CD4-positive, alpha-beta T cell treated with Interferon alpha-2 for 1 hour (primary cell): Measurements from ENCODE around the gene SLC24A3.
"Not testable (repeated sequence)": the region's sequence is repeated elsewhere in the genome, so short reads cannot be mapped to it uniquely, and the experiment has no call there.

Experiments
- DNase-seq, 2 donors: peaks; one replicate each; pipeline ENCODE4 v3.0.0-alpha.2; 2020 to 2022

Gene SLC24A3

DNA sequence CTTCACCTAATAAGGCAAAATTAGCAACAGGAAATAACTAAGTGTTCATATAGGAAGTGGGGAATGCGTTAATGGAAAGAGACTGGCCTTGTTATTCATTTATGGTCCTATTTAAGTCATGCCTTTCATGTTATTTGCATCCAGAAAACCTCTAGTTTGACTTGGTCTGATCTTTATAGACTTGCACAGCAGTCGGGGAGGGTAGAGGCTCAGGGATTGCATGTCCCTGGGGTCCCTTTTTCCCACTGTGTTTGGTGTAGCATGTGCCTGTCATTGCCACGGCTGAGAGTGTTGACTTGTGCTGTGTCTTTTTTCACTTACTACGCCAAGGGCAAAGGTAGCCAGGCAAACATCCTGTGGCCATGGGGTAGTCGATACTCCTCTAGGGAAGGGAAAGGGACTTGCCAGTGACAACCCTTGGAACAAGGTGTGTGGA lies 440.2 kb downstream of the SLC24A3 start:
- DNase-seq = no peak

DNA sequence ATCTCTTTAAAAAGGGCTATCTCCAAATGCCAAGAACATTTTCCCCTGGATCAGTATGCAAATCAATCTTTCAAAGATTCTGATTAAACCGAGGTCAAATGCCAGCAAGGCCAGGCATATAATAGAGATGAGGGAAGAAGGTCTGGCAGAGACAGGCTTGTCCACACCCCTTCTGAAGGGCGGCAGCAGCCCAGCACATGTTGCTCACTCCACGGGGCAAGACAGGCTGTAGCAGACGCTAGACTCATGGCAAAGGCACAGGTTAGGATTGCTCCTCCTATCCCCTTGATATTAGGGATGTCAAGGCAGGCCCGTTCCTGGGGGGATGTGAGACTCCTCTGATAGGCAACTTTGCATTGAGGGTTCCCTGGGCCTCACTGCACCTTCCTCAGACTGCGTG lies 440.9 kb downstream of the SLC24A3 start:
- DNase-seq = no peak

GRCh38 chr20:19654921-19655320 lies 442.5 kb downstream of the SLC24A3 start:
- no peak for DNase-seq

- DNase-seq = peak; percentile 7 to 60
Observed at GRCh38 chr20:19658137-19658536, 445.7 kb downstream of the SLC24A3 start.

GRCh38 chr20:19659448-19659847 lies 447.0 kb downstream of the SLC24A3 start:
- DNase-seq = no peak

- DNase-seq = no peak
Observed at GRCh38 chr20:19660808-19661378, 448.5 kb downstream of the SLC24A3 start.

DNA sequence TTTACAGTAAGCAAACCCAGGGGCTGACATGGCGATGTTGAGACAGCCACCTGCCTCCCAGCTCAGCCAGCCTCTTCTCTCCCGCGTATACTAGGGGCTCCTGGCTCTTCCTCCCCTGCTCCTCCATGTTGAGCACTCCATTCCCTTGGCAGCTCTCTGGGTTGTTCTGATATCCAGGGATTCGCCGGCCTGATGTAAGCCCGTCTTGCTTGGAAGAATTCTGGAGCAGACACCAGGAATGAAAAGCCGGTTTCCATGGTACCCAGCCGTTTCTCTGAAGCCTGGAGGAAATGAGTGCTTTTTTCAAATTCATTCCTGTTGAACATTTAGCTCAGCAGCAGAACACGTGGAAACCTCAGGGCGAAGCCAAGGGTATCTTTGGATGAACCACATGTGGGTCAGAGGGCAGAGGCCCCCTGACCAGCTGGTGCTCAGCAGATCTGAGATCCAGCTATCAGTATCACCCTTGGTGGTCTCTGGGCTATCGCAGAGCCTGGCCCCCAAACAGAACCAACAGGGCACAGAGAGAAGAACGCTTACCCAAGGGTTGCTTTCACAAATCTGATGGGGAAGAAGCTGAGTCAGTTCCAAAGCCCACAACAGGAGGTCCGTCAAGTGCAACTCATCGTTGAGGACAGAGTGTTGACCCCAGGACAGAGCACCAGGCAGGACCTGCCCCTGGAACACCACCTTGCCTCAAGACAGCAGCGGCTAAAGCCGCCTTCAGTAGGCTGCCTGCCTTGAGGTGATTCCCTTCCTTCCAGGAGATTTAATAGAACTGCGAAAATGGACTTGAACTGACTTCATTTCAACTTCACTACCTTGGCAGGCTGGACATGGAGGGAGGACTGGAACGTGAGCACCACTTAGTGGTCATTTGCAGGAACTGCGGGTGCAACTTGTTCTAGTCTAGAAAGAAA lies 449.5 kb downstream of the SLC24A3 start:
- peak; percentile 40 to 52 for DNase-seq

- DNase-seq = no peak
Observed at GRCh38 chr20:19662637-19662995, 450.2 kb downstream of the SLC24A3 start.

DNA sequence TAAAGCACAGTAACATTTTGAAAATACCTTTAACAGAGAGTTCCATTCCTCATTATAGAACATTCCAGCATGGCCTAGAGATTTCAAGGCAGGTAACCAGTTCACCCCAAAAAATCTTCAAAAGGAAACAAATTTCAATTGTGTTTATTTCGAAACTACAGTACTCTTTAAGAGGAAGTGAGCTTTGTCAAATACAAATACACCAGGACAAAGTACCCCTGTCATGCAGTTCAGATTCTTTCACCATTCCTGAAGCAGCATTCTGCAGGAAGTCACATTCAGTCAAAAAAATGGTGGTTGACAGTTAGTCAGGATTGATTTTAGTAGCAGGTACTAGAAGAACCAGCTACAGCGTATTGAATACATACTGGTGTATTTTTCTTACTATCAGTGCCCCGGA lies 456.0 kb downstream of the SLC24A3 start:
- no peak for DNase-seq

GRCh38 chr20:19670829-19671228 lies 458.4 kb downstream of the SLC24A3 start:
- no peak for DNase-seq

DNA sequence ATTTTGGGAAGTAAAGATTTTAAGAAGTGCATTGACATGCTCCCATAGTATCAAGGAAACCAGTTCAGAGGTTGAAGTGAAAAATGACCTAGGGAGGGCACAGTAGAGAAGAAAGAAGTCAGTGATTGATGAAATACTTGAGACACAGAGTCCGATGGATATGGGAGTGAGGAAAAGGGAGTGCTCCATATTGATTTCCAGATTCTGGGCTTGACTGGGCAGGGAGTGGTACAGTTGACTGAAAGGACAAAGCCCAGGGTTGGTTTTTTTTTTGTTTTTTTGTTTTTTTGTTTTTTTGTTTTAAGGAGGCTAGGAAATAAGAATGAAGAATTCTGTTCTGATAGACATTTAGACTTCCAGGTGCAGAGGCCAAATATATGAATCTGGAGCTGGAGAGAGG lies 458.9 kb downstream of the SLC24A3 start:
- DNase-seq = no peak

- no peak for DNase-seq
Observed at GRCh38 chr20:19672498-19672897, 460.1 kb downstream of the SLC24A3 start.

GRCh38 chr20:19673575-19673974 lies 461.1 kb downstream of the SLC24A3 start:
- no peak for DNase-seq

GRCh38 chr20:19676202-19676601 lies 463.8 kb downstream of the SLC24A3 start:
- DNase-seq = no peak

DNA sequence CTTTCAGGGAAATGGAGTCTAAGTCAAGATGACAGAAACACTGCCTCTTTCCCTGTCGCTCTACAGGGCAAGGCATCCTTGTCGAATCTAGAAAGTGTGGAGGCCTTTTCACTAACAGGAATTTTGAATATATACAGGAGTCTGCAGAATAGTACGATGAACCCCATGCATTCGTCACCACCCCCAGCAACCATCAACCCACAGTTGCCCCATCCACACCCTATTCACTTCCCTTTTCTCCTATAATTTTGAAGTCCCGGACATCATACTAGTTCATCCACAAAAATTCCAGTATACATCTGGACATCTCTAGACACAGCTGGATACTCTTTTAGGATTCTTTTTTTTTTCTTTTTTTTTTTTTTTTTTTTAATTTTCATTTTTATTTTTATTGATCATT lies 464.9 kb downstream of the SLC24A3 start:
- DNase-seq = no peak

DNA sequence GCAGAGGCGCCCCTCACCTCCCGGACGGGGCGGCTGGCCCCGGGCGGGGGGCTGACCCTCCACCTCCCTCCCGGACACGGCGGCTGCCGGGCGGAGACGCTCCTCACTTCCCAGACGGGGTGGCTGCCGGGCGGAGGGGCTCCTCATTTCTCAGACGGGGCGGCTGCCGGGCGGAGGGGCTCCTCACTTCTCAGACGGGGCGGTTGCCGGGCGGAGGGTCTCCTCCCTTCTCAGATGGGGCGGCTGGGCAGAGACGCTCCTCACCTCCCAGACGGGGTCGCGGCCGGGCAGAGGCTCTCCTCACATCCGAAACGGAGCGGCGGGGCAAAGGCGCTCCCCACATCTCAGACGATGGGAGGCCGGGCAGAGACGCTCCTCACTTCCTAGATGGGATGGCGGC lies 466.1 kb downstream of the SLC24A3 start:
- DNase-seq = not testable (repeated sequence)

GRCh38 chr20:19679900-19680495 lies 467.6 kb downstream of the SLC24A3 start:
- no peak for DNase-seq

- DNase-seq = no peak
Observed at GRCh38 chr20:19682249-19682648, 469.8 kb downstream of the SLC24A3 start.

DNA sequence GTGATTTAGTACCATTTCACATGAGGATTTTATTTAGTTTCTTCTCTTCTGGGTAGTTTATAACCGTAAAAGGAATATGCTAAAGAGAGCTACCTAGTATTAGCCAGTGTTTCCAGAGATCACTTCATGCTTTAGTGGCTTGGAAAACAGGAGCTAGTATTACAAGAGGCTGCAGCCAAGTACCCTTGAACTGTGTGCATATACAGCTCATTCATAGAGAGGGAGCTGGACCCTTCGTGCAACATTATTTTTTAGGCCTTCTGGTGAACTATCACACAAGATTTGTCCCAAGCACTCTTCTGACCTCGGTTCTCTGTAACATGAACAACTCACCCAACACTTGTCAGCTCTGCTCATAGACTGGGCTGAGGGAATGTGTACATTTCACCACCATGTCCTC lies 470.7 kb downstream of the SLC24A3 start:
- no peak for DNase-seq

DNA sequence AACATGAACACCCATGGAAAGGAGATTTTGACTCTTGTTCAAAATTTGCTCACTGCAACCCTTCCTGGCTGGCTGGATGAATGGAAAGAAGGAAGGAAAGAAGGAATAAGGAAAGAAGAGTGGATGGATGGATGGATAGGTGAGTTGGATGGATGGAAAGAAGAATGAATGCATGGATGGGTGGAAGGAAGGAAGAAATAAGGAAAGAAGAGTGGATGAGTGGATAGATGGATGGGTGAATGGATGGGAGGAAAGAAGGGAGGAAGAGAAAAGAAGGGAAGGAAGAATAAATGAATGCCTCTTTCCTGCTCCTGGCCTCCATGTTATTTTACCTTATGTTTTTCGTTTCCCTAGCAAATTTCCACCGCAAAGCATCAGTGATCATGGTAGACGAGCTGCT lies 471.4 kb downstream of the SLC24A3 start:
- no peak for DNase-seq

- DNase-seq = peak in 1 of 2 donors; percentile 9
Observed at GRCh38 chr20:19688031-19688806, 475.8 kb downstream of the SLC24A3 start.

DNA sequence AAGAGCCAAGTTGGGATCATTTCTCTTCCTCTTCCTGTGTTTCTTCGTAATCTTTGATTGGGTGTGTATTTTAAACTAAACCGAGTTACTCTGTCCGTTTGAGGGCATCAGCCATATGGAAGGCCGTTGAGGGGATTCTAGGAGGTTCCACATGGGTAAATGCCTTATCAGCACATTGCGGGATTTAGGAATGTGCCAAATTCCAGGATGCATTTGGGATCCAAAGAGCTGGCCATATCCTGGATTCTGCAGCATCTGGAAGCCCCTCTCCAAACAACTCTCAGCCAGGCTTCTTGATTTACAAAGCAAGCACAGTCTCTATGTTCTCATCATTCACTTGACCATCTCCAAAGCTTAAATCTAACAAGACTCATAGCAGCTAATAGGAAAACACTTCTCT lies 478.0 kb downstream of the SLC24A3 start:
- DNase-seq = no peak

DNA sequence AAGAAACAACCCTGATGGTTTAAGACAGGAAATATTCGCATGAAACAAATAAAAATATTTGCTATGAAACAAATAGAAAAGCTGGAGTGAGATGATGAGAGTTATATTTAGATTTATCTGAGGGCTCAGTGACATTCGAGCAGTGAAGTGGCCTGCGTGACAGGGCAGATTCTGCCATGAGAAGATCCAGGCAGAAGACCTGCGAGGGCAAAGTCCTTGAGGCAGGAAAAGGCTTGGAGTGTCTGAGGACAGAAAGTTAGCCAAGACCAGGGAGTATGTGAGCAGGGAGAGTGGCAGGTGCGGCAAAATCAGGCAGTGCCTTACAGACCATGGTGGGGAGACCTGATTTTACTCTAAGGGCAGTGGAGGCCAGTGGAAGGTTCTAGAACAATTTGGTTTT lies 478.7 kb downstream of the SLC24A3 start:
- no peak for DNase-seq
